Fibroblast of the aortic adventitia (primary cell): ENCODE data around the gene HOXA4. TPM values are rescaled to one million over a fixed set of nuclear protein-coding genes. Genes with fewer than 3 reads are reported as not detected.

Experiments used
- DNase-seq: peaks from one replicate; pipeline ENCODE4 v3.0.0-alpha.2; 2010; ENCODE audit warnings: low read depth
- H3K4me3 ChIP-seq: 2 replicates; pipeline ENCODE4 v1.5.1; 2011; ENCODE audit warnings: low read depth, mild to moderate bottlenecking, control low read depth, low read length, moderate library complexity
- CTCF ChIP-seq: IDR thresholded peaks from 2 replicates; pipeline ENCODE4 v1.5.1; 2011; ENCODE audit warnings: mild to moderate bottlenecking, low read length, control low read depth, inconsistent platforms; ENCODE audit not compliant: insufficient read depth
- total RNA-seq: library from RNA; depleted of rRNA; stranded (reverse); fragments of >200 nt; gene quantifications from 2 replicates; pipeline ENCODE4 v1.2.3, GENCODE V29; 2012; ENCODE audit warnings: low replicate concordance

The HOXA4 gene
- total RNA-seq, 1 donor: 0.99 TPM

- no peak overlapping the region for H3K4me3 ChIP-seq
- no peak for DNase-seq
- no peak for TF ChIP-seq CTCF
These were observed 37.8 kb downstream of the HOXA4 start for GRCh38 chr7:27092819-27093110.

GRCh38 chr7:27091941-27092818 lies 38.4 kb downstream of the HOXA4 start:
- DNase-seq: no peak
- no peak overlapping the region for H3K4me3 ChIP-seq
- no peak for TF ChIP-seq CTCF

GRCh38 chr7:27091105-27091504 lies 39.5 kb downstream of the HOXA4 start:
- TF ChIP-seq CTCF: no peak
- H3K4me3 ChIP-seq: no peak overlapping the region
- DNase-seq: no peak

GRCh38 chr7:27088002-27088922 lies 42.3 kb downstream of the HOXA4 start:
- no peak for DNase-seq
- no peak for TF ChIP-seq CTCF
- H3K4me3 ChIP-seq: no peak overlapping the region

GRCh38 chr7:27083646-27084045 lies 46.9 kb downstream of the HOXA4 start:
- no peak overlapping the region for H3K4me3 ChIP-seq
- TF ChIP-seq CTCF: no peak
- no peak for DNase-seq

- DNase-seq: no peak
- H3K4me3 ChIP-seq: no peak overlapping the region
- no peak for TF ChIP-seq CTCF
These were observed 48.4 kb downstream of the HOXA4 start for GRCh38 chr7:27082171-27082570.
